Natural killer cell (primary cell): ENCODE results near the gene FOXP1. TPM values are rescaled to one million over a fixed set of nuclear protein-coding genes. Genes with fewer than 3 reads are reported as not detected.

Source experiments
- ATAC-seq, 3 donors: fragments of 150-1000 bp in 2 of 3; fragments of 200-7000 bp in 1 of 3; cut with Tn5 transposase; 1 replicate in 1 of 3; 2 replicates in 2 of 3; pipeline ENCODE4 v1.10.0; 2021; ENCODE audit warnings: mild to moderate bottlenecking in 2 of 3, moderate library complexity in 2 of 3
- DNase-seq, 2 donors: peaks; one replicate each; pipeline versions ENCODE4 v3.0.0 to v3.0.0-alpha.2; 2013 to 2021; ENCODE audit warnings: mixed read lengths in 1 of 2
- H3K27ac ChIP-seq: one replicate; pipeline ENCODE4 v1.5.1; 2013; ENCODE audit warnings: mild to moderate bottlenecking, low read length
- H3K27me3 ChIP-seq: one replicate; pipeline ENCODE4 v1.6.1; 2013; ENCODE audit warnings: low read length; ENCODE audit not compliant: control insufficient read depth, insufficient read depth
- H3K36me3 ChIP-seq: one replicate; pipeline ENCODE4 v1.6.1; 2013; ENCODE audit warnings: low read length; ENCODE audit not compliant: control insufficient read depth, insufficient read depth
- H3K4me1 ChIP-seq: one replicate; pipeline ENCODE4 v1.6.1; 2013; ENCODE audit warnings: low read length; ENCODE audit not compliant: control insufficient read depth, insufficient read depth
- H3K4me3 ChIP-seq: one replicate; pipeline ENCODE4 v1.5.1; 2013; ENCODE audit warnings: low read length
- H3K9me3 ChIP-seq: one replicate; pipeline ENCODE4 v1.6.1; 2013; ENCODE audit warnings: low read length; ENCODE audit not compliant: control insufficient read depth, insufficient read depth
- H3K27ac Mint-ChIP-seq, 2 donors: one replicate each; pipeline ENCODE4 v1.8.0; 2022; ENCODE audit warnings: mild to moderate bottlenecking in 2 of 2, mixed read lengths in 2 of 2, moderate library complexity in 1 of 2
- H3K27me3 Mint-ChIP-seq, 2 donors: one replicate each; pipeline ENCODE4 v1.8.0; 2022; ENCODE audit warnings: low read depth in 2 of 2, mixed read lengths in 2 of 2
- H3K36me3 Mint-ChIP-seq: one replicate; pipeline ENCODE4 v1.8.0; 2022; ENCODE audit warnings: mixed read lengths
- H3K4me1 Mint-ChIP-seq, 2 donors: one replicate each; pipeline ENCODE4 v1.8.0; 2022; ENCODE audit warnings: mixed read lengths in 2 of 2
- H3K4me3 Mint-ChIP-seq: one replicate; pipeline ENCODE4 v1.8.0; 2022; ENCODE audit warnings: mild to moderate bottlenecking, moderate library complexity, mixed read lengths
- H3K9me3 Mint-ChIP-seq, 2 donors: one replicate each; pipeline ENCODE4 v1.8.0; 2022; ENCODE audit warnings: mixed read lengths in 2 of 2
- CTCF ChIP-seq: fragments of 200-600 bp; IDR thresholded peaks from one replicate; pipeline ENCODE4 v1.8.0; 2022; ENCODE audit warnings: antibody characterized with exemption
- WGBS: methylation state at CpG from one replicate; pipeline ENCODE4 v1.1.7; 2013; ENCODE audit warnings: missing lambda C conversion rate; ENCODE audit not compliant: insufficient coverage; 5-methylcytosine and 5-hydroxymethylcytosine counted together
- intact Hi-C: fragments of 100-400 bp; cut with micrococcal nuclease; formaldehyde crosslinking; loops from one replicate; pipeline ENCODE4 v1.14.2; 2022
- total RNA-seq, 4 donors: library from RNA; stranded (reverse); fragments of 120-200 nt in 1 of 4; gene quantifications; one replicate each; pipeline versions ENCODE4 v1.2.3 to v1.2.4, GENCODE V29; 2013 to 2022

Gene FOXP1
- total RNA-seq, 3 donors from 2014 or later (not counting 1 experiment from before 2014, with no cell fraction given): 166 to 185 (median 166) TPM

GRCh38 chr3:71219744-71220638, 363.5 kb downstream of the FOXP1 start:
- Histone ChIP-seq H3K4me1 (no peaks in the 10 kb centered on the region), H3K36me3 (no peaks in the 10 kb centered on the region), H3K27ac (no peak overlapping the region), H3K4me3 (no peak overlapping the region), H3K27me3 (no peaks in the 10 kb centered on the region), H3K9me3 (no peaks in the 10 kb centered on the region)
- Mint-ChIP-seq H3K36me3 (no peaks in the 10 kb centered on the region), H3K27ac (peak overlapping the region in 1 of 2 donors; percentile 41), H3K4me3 (no peak overlapping the region), H3K9me3 (no peaks in the 10 kb centered on the region), H3K27me3 (peaks cover 2 to 7% of the 10 kb centered on the region in 2 donors), H3K4me1 (peaks cover 7 to 10% of the 10 kb centered on the region in 2 donors)
- ATAC-seq (peak in 2 of 3 donors; percentile 34 to 47), DNase-seq (peak in 1 of 2 donors; percentile 28)
- 82% methylated on average over 6 of the region's 7 CpGs for WGBS
- intact Hi-C loops: loop anchor here (10.0 kb wide), 2 partner anchors 175 to 275 kb away; no protein-coding TSS in a partner anchor
- no peak for TF ChIP-seq CTCF

GRCh38 chr3:71218508-71218907, 365.0 kb downstream of the FOXP1 start:
- H3K36me3 Mint-ChIP-seq: no peaks in the 10 kb centered on the region
- H3K9me3 ChIP-seq: no peaks in the 10 kb centered on the region
- no peaks in the 10 kb centered on the region for H3K27me3 ChIP-seq
- peaks cover 7 to 10% of the 10 kb centered on the region in 2 donors for H3K4me1 Mint-ChIP-seq
- no peaks in the 10 kb centered on the region for H3K4me1 ChIP-seq
- no peak overlapping the region for H3K27ac Mint-ChIP-seq
- H3K9me3 Mint-ChIP-seq: no peaks in the 10 kb centered on the region
- no peak overlapping the region for H3K27ac ChIP-seq
- intact Hi-C loops: no loop called here
- ATAC-seq: no peak
- H3K36me3 ChIP-seq: no peaks in the 10 kb centered on the region
- peaks cover 0 to 2% of the 10 kb centered on the region in 2 donors for H3K27me3 Mint-ChIP-seq
- no peak for TF ChIP-seq CTCF
- DNase-seq: no peak
- H3K4me3 ChIP-seq: no peak overlapping the region
- WGBS: 97% methylated on average over 5 of the region's 5 CpGs
- H3K4me3 Mint-ChIP-seq: no peak overlapping the region

- ATAC-seq: no peak
- H3K27me3 Mint-ChIP-seq: peaks cover 0 to 2% of the 10 kb centered on the region in 2 donors
- intact Hi-C loops: no loop called here
- H3K4me3 Mint-ChIP-seq: no peak overlapping the region
- H3K27ac Mint-ChIP-seq: no peak overlapping the region
- Histone ChIP-seq H3K27ac (no peak overlapping the region), H3K4me3 (no peak overlapping the region), H3K9me3 (no peaks in the 10 kb centered on the region), H3K27me3 (no peaks in the 10 kb centered on the region), H3K4me1 (no peaks in the 10 kb centered on the region), H3K36me3 (no peaks in the 10 kb centered on the region)
- TF ChIP-seq CTCF: no peak
- no peaks in the 10 kb centered on the region for H3K9me3 Mint-ChIP-seq
- 95% methylated on average over 7 of the region's 8 CpGs for WGBS
- H3K4me1 Mint-ChIP-seq: peaks cover 7 to 10% of the 10 kb centered on the region in 2 donors
- H3K36me3 Mint-ChIP-seq: no peaks in the 10 kb centered on the region
- DNase-seq: no peak
Measured at GRCh38 chr3:71217640-71218222, 365.8 kb downstream of the FOXP1 start.
